Activated CD4-positive, alpha-beta T cell treated with anti-CD3 and anti-CD28 coated beads, Interleukin-2, Interleukin-4, amounts not matched to agents 100 ng/mL and 50 ng/mL, durations not matched to agents 16 hours and 8 hours (primary cell): ENCODE data around the gene HNRNPH3.
A peak's percentile ranks its signal among the peaks of the same experiment; 100 is the strongest.

ENCODE experiments used
- DNase-seq: peaks from one replicate; pipeline ENCODE4 v3.0.0-alpha.2; 2020; ENCODE audit warnings: low spot score

HNRNPH3 gene

DNA sequence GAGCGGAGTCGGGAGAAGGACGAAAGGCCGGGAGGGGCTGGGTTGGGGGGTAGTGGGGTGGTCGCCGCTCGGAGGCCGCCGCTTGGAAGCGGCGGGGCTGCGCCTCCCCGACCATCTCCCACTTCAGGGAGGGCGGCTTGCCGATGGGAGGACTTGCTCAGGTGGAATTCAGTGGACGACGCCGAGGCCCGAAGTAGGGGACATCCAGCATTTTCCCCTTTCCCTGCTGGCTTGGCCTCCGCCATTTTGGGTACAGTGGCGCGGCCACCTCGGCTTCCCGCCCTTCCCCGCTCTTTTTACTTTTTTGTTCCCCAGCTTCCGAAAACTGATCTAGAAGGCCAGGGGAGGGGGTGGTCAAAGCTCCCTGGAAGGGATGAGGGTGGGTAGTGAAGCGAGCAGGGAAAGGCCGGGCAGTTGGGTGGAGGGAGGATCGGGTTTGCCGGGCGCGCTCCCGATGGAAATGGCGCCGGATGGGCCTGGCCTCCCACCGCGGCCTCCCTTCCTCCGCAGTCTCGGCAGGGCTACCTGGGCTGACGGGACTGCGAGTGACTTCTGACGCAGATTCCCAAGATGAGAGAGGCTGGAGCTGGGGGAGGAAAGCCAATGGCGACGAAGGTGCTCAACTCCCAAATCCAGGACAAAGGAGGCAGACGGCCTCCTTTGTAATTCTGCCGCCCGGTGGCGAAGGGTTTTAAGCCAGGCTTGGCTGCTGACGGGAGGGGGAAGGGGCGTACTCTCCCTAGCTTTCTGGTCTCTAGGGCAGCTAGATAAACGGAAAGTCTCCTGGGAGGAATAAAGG, 594 bp downstream of the HNRNPH3 start, which contains the start of gene PBLD:
PBLD (minus strand) TSS at position 670 of the 799 bp plus-strand sequence. CDS start 26,084 bp downstream, outside the sequence.
- peak; percentile 64 for DNase-seq

DNA sequence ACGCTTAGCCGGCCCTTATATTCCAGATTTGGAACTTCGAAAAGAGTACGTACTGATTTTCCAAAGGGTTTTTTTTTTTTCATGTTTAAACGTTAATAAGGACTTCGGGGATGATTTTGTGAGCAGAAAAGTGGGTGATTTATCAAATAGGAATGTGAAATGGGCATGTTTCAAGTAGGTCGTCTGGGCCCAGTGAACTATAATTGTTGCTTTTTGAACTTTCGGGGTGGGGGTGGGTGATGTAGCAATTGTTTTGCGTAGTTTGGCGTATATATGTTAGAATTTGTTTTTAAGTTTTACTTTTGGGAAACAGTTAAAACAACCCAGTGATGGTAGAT, 1.2 kb downstream of the HNRNPH3 start:
- DNase-seq = no peak

DNA sequence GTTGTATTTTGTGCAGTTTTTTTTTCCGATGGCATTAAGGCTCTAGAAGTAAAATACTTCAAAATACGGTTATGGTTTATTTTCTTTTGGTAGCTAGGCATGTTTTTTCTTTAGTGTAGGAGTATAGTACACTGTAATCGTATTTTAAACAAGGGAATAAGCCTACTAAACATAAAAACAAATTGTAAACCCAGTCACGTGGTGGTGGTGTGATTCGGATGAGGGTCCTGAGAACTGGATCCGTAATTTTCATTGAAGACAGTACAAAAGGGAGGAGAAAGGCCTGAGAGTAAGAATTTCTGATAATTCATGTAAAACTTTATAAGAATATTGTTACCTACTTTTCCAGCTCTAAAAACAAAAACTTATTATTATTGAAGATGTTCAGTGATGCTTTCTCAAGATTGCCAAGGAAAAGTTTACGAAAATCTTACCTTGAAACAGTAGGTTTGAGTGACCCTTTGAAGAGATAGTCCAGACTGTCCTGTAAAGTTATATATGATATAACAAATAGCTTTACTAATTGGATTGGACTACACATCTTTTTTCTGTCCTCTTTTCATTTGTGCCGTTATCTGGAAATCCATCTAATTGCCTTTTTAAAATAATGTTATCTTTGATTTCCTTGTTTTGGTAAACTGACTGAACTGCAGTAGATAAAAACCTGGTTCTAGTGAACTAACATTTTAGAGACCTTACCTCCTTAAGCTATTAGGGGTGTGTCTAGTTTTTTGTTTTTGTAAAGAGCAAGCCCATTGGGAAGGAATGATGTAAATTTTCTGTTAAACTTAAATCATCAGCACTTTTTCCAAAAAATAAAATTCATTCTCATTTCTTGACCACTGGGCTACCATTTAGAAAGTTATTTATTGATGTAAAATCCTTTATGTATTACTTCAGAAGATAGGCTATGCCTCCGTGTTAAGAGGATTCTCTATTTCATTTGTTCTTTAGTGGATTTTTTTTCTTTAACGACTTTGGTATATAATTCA, 1.9 kb downstream of the HNRNPH3 start:
- no peak for DNase-seq

DNA sequence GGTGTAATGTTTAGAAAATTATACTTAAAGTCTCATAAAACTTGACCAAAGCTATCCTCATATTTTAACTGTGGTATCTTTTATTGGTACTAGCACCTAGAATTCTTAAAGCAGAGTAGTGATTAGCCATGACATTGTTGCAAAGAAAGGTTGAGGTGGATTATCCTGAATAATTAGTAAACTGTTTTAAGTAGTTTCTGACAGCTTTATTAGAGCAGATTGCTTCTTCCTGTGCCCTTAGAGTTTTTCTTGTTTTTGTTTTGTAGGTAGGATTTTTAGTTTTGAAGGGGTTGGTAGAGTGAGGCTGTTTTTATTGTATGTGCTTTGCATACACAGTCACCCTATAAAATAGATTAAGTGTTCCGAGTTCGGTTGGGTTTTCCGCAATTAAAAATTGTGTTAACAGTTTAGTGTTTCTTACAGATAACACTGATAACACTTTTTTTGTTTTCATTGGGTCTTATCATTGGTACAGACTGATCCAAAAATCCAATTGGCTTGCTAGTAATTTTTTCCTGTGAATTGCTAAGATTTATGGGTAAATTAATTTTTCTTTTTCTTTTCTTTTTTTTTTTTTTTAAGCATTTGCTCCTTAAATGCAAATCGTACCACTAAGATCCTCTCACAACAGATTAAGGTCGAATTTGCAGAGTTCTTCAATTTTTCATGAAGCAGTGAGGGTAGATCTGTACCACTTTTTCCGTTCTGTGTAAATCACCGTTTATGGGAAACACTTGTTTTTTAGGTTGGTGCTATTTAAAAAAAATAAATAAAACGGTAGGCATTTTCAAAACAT, 3.0 kb downstream of the HNRNPH3 start:
- no peak for DNase-seq

DNA sequence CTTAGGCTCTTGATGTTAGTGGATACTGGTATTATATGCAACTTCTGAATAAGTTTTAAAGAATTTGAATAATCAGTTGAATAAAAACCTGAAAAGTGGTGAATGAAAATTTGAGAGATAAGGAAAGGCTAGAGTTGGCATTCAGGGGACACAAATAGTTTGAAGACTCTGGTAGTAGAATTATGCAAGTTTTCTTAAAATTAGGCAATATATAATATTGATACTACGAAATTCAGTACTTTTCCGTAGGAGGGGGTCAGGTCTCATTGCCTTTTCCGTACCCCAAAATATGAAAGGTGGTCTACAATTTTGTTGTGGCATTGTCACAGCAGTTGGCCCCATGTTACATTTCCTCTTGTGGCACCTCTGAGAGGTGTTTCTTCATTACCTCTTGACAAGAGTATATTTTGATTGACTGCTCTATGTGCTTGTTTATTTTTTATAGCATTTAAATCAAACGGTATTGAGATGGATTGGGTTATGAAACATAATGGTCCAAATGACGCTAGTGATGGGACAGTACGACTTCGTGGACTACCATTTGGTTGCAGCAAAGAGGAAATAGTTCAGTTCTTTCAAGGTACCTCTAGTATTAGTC, 5.0 kb downstream of the HNRNPH3 start:
- no peak for DNase-seq

DNA sequence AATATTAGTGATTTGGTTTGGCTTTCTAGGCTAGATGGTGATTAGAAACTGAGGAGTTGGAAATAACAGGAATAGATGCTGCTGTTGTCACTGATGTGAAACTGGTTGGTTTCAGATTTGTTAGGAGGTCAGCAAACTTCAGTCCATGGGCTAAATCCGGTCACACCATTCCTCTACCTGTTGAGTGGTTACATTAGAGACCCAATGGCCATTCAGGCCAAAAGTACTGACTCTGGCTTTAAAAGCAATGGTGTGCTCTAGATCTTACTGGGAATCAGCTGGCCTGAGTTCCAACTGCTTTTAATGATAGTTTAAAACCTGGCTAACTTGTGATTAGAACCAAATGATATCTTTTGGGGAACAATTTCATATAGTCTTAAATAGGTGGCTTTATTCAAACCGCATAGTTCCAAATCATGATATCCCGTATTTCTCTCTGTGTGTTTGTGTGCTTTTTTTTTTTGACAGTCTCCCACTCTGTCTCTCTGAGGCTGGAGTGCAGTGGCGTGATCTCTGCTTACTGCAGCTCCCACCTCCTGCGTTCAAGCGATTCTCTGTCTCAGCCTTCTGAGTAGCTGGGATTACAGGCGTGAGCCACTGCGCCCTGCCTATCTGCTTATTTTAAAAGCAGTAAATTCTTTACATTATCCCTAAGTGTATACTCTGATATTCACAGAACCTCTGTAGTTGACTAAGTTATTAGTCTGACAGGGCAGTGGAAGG, 8.7 kb downstream of the HNRNPH3 start:
- DNase-seq = no peak

DNA sequence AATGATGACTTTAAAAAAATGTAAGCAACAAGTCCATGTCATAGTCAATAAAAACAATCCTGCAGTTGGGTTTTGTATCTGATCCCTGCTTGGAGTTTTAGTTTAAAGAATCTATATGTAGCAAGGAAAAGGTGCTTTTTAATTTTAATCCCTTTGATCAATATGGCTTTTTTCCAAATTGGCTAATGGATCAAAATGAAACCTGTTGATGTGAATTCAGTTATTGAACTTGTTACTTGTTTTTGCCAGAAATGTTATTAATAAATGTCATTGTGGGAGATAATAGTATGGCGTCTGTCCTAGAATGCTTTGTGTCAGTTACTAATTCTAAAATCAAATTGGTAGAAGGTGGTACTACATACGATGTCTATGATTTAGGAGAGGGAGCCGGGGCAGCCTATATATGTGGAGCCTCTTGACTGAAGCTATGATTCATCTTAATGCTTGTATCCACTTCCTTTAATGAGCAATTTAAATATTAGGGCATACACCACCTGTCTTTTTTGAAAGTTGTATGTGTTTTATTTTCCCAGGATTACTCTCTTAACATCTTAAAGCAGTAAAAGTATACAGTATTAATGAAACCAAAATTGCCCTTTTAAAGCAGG, 11.1 kb downstream of the HNRNPH3 start:
- DNase-seq = no peak

DNA sequence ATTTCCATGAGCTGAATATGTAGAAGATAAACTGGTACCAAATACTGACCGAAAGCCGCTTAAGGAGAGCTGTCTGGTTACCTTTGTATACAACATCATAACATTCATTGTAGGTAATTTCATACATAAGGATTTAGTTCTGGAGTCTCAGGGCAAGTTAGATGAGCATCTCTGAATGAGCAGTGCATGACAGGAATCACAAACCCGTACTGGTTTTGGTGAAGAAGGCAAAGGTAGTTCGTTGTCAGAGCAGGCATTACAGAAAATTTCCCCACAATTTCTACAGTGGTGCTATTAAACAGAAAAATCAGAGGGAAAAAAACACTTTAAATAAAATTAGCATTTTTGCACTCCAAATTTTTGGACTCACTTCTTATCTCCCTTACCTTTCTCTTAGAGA, 13.8 kb downstream of the HNRNPH3 start:
- DNase-seq = no peak

DNA sequence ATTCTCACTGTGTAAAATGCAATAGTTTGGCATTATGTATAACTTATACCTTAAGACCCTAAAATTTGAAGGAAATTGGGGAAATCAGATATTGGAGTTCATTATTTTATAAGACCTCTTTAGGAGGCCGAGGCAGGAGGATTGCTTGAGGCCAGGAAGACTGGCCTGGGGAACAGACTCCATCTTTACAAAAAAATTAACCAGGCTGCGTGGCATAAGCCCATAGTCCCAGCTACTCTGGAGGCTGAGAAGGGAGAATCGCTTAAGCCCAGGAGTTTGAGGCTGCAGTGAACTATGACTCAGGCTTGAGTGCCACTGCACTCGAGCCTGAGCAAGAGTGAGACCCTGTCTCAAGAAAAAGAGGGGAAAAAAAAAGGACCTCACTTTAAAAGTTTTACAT, 14.9 kb downstream of the HNRNPH3 start:
- DNase-seq = no peak

DNA sequence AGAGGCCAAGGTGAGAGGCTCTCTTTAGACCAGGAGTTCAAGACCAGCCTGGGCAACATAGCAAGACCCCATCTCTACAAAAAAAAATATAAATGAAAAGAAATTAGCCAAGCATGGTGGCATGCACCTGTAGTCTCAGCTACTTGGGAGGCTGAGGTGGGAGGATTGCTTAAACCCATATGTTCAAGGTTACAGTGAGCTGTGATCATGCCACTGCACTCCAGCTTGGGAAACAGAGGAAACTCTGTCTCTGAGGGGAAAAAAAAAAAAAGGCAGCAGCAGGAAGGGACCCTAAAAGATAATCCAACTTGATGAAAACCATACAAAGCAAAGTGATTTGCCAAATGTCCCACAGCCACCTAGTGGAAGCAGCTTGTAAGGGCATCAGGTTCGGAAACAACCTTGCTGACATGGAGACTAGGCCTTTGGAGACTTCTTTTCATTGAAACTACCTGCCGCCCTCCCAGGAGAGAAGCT, 16.4 kb downstream of the HNRNPH3 start:
- DNase-seq = peak; percentile 52

DNA sequence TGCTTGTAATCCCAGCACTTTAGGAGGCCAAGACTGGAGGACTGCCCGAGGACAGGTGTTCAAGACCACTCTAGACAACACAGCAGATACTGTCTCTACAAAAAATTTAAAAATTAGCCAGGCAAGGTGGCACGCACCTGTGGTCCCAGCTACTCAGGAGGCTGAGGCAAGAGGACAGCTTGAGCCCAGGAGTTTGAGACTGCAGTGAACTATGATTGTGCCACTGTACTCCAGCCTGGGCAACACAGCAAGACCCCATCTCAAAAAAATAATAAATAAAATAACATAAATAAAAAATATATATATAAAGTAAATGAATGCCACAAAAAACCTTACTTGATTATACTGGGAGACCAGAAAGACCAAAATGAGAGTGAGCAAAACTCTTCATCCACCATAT, 21.7 kb downstream of the HNRNPH3 start:
- DNase-seq = no peak

DNA sequence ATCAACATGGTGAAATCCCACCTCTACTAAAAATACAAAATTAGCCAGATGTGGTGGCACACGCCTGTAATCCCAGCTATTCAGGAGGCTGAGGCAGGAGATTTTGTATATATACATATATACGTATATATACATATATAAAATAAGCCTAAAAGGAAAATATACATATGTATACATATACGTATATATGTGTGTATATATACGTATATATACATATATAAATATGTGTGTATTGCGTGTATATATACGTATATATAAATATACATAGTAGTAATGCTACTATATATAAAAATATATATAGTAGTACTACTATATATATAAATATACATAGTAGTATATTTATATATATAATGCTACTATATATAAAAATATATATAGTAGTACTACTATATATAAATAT, 27.3 kb downstream of the HNRNPH3 start:
- DNase-seq = no peak

DNA sequence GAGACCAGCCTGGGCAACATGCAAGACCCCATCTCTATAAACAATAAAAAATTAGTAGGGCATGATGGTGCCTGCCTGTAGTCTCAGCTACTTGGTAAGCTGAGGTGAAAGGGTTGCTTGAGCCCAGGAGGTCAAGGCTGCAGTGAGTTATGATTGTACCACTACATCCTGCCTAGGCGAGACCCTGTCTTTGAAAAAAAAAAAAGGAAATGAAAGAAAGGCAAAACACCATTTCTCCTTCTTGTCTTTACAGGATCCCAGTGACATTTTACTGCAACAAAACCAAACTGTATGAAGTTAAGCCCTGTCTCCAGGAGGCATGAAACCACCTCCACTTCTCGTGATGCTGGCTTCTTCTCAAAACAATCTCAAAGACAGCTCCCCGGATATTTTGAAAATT, 30.7 kb downstream of the HNRNPH3 start:
- DNase-seq = no peak

DNA sequence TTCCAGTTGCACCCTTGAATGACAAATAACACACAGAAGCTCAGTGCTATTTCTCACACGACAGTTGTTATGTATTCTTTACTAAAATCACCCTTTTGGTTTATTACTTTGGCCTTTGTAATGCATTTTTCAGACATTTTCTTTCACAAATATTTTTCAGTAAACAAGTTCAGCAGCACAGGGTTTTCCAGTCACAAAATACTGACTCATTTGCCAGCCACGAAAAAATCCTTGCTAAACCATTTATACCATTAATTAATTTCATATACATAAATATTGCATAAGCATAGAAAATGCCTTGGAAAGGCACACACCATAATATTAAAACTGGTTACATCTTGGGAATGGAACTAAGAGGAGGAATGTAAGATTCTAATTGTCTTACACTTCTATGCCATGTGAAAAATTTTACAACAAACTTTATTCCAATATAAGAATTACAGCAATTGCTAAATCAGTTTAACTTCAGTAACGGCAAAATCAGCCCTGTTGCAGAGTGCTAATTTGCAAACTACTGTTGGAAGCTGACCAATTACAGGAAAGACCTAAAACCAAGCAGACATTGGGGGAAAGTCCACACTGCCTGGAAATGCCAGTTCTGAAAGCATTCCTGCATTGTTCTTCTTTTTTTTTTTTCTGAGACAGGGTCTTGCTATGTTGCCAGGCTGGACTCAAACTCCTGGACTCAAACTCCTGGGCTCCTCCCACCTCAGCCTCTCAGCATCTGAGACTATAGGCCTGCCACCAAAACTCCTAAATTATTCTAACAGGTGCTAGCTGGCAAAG, 32.4 kb downstream of the HNRNPH3 start:
- DNase-seq = no peak

DNA sequence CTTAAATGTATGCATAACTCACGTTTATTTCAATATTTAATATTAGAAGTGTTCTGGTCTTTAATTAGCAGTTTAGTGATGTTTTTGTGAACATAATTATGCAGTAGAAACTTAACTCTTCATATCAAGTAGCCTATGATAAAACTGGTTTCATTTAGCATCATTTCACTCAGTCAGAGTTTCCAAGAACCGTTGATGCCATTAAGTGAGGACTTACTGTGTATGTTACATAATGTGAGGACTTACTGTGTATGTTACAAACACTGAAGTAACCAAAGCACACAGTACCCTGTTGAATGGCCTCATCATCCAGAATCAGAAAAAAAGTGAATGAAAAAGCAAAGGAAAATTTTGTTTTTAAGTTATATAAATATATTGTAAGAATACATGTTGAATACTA, 33.7 kb downstream of the HNRNPH3 start:
- peak; percentile 46 for DNase-seq

DNA sequence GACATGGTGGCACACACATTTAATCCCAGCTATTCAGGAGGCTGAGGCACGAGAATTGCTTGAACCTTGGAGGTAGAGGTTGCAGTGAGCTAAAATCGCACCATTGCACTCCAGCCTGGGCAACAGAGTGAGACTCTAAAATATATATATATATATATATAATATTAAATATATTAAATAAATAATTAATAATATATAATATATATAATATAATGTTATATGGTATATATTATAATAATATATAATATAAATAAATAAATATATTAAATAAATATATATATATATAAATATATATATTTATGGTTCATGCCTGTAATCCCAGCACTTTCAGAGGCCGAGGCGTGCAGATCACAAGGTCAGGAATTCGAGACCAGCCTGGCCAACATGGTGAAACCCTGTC, 34.7 kb downstream of the HNRNPH3 start:
- DNase-seq = no peak

DNA sequence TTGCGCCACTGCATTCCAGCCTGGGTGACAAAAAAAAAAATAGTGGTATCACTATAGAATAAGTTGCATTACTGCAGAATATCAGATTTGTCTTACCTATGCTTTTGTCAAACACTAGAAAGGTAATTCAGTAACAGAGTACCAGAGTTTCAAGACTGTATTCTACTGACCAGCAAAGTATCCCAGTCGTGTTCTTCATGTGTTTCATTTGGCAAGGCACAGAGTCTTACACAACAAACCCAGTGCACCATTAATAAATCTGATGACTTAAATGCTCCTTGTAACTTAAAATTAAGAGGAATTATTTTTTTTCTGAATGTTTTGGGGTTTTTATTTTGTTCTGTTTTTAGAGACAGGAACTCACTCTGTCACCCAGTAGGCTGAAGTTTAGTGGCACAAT, 35.3 kb downstream of the HNRNPH3 start:
- no peak for DNase-seq

DNA sequence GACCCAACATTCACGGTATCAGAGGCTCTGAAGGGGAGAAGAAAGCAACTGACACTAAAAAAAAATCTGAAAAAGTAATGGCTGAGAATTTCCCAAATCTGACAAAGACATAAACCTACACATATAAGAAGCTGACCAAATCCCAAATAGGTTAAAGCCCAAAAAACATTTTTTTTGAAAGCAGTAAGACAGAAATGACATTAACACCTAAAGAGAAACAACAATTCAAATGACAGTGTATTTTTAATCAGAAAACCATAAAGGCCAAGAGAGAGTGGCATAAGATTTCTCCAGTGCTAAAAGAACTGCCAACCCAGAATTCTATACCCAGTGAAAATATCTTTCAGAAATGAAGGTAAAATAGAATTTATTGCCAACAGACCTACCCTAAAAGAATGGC, 39.7 kb downstream of the HNRNPH3 start:
- DNase-seq = no peak

DNA sequence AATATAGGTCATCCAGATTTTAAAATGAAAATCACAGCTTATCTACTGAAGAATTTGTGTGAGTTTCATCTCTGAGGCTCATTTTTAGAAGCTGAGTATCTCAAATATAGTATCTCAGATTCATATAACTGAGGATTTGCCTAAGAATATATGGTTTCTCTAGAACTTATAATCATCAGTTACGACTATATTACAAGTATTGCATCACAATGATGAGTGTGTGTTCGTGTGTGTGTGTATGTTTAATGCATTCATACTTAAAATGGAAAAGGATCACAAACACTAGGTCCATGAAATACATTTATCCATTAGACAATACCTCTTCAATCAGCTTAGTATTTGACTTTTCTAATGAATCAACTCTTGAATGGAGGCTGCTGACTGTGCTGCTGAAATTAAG, 53.9 kb downstream of the HNRNPH3 start:
- DNase-seq = no peak
